H9 (cell line): ENCODE measurements around the gene ABCC3. TPM values are rescaled to one million over a fixed set of nuclear protein-coding genes. Genes with fewer than 3 reads are reported as not detected.

Experiments
- DNase-seq: peaks from one replicate; pipeline ENCODE4 v3.0.0-alpha.2; 2017
- H2AFZ ChIP-seq: one replicate; pipeline ENCODE4 v1.6.1; 2013; ENCODE audit warnings: mild to moderate bottlenecking, low read length, control low read depth, moderate library complexity
- H2AK5ac ChIP-seq: 2 replicates; pipeline ENCODE4 v1.6.1; 2013; ENCODE audit warnings: low read length, control low read depth, mixed read lengths; ENCODE audit not compliant: insufficient read length
- H2BK120ac ChIP-seq: one replicate; pipeline ENCODE4 v1.6.1; 2013; ENCODE audit warnings: low read depth, mild to moderate bottlenecking, low read length, control low read depth, inconsistent platforms; ENCODE audit not compliant: poor library complexity, severe bottlenecking
- H2BK12ac ChIP-seq: 2 replicates; pipeline ENCODE4 v1.6.1; 2013; ENCODE audit warnings: low read length, control low read depth, mixed read lengths, low read depth; ENCODE audit not compliant: insufficient read length
- H2BK15ac ChIP-seq: 2 replicates; pipeline ENCODE4 v1.6.1; 2013; ENCODE audit warnings: low read depth, low read length, control low read depth
- H2BK20ac ChIP-seq: one replicate; pipeline ENCODE4 v1.6.1; 2013; ENCODE audit warnings: low read depth, mild to moderate bottlenecking, low read length, control low read depth, inconsistent platforms; ENCODE audit not compliant: poor library complexity, severe bottlenecking
- H2BK5ac ChIP-seq: 2 replicates; pipeline ENCODE4 v1.6.1; 2013; ENCODE audit warnings: low read length, control low read depth, mixed read lengths; ENCODE audit not compliant: insufficient read length
- H3K14ac ChIP-seq: 2 replicates; pipeline ENCODE4 v1.6.1; 2013; ENCODE audit warnings: low read length, control low read depth; ENCODE audit not compliant: insufficient read depth
- H3K18ac ChIP-seq: 2 replicates; pipeline ENCODE4 v1.6.1; 2013; ENCODE audit warnings: low read depth, mild to moderate bottlenecking, mixed read lengths, low read length, control low read depth; ENCODE audit not compliant: insufficient read length
- H3K23ac ChIP-seq: 2 replicates; pipeline ENCODE4 v1.6.1; 2013; ENCODE audit warnings: low read length, control low read depth, mixed read lengths, low read depth; ENCODE audit not compliant: insufficient read length
- H3K23me2 ChIP-seq: 2 replicates; pipeline ENCODE4 v1.6.1; 2013; ENCODE audit warnings: low read depth, mild to moderate bottlenecking, mixed read lengths, low read length, control low read depth; ENCODE audit not compliant: insufficient read length, poor library complexity, severe bottlenecking
- H3K27ac ChIP-seq: 2 replicates; pipeline ENCODE4 v1.5.1; 2013; ENCODE audit warnings: low read length, control low read depth, mixed read lengths, low read depth; ENCODE audit not compliant: insufficient read length
- H3K27me3 ChIP-seq: 2 replicates; pipeline ENCODE4 v1.6.1; 2013; ENCODE audit warnings: low read length, control low read depth, inconsistent platforms; ENCODE audit not compliant: insufficient read depth
- H3K4ac ChIP-seq: 2 replicates; pipeline ENCODE4 v1.6.1; 2013; ENCODE audit warnings: low read depth, mild to moderate bottlenecking, control low read depth, inconsistent platforms, low read length, moderate library complexity
- H3K4me1 ChIP-seq: 2 replicates; pipeline ENCODE4 v1.6.1; 2013; ENCODE audit warnings: low read length, control low read depth, inconsistent platforms; ENCODE audit not compliant: insufficient read depth
- H3K4me2 ChIP-seq: 2 replicates; pipeline ENCODE4 v1.6.1; 2013; ENCODE audit warnings: low read length, control low read depth, mixed read lengths; ENCODE audit not compliant: insufficient read length, insufficient read depth
- H3K56ac ChIP-seq: 2 replicates; pipeline ENCODE4 v1.6.1; 2013; ENCODE audit warnings: low read depth, mild to moderate bottlenecking, mixed read lengths, low read length, control low read depth; ENCODE audit not compliant: insufficient read length
- H3K79me1 ChIP-seq: 2 replicates; pipeline ENCODE4 v1.6.1; 2013; ENCODE audit warnings: low read depth, mild to moderate bottlenecking, moderate library complexity, low read length, control low read depth, inconsistent platforms; ENCODE audit not compliant: insufficient read depth, poor library complexity, severe bottlenecking
- H3K79me2 ChIP-seq: 2 replicates; pipeline ENCODE4 v1.6.1; 2013; ENCODE audit warnings: low read length, control low read depth, inconsistent platforms; ENCODE audit not compliant: insufficient read depth
- H3K9ac ChIP-seq: 2 replicates; pipeline ENCODE4 v1.6.1; 2013; ENCODE audit warnings: low read length, control low read depth, mixed read lengths; ENCODE audit not compliant: insufficient read length; ENCODE audit errors: extremely low read depth
- H3K9me3 ChIP-seq: one replicate; pipeline ENCODE4 v1.6.1; 2013; ENCODE audit warnings: low read depth, low read length, inconsistent platforms; ENCODE audit not compliant: control insufficient read depth
- H3T11ph ChIP-seq: one replicate; pipeline ENCODE4 v1.6.1; 2013; ENCODE audit warnings: mild to moderate bottlenecking, low read length, control low read depth, inconsistent platforms
- H4K20me1 ChIP-seq: one replicate; pipeline ENCODE4 v1.6.1; 2013; ENCODE audit not compliant: control insufficient read depth, insufficient read length, insufficient read depth
- H4K5ac ChIP-seq: 2 replicates; pipeline ENCODE4 v1.6.1; 2013; ENCODE audit warnings: low read depth, mild to moderate bottlenecking, mixed read lengths, low read length, control low read depth; ENCODE audit not compliant: insufficient read length
- H4K8ac ChIP-seq: replicated peaks from 2 replicates; pipeline ENCODE4 v1.6.1; 2013; ENCODE audit warnings: low read length, control low read depth, mixed read lengths, low read depth; ENCODE audit not compliant: insufficient read length
- H4K91ac ChIP-seq: 2 replicates; pipeline ENCODE4 v1.6.1; 2013; ENCODE audit warnings: low read depth, mild to moderate bottlenecking, moderate library complexity, mixed read lengths, low read length, control low read depth; ENCODE audit not compliant: insufficient read length
- H3K27ac Mint-ChIP-seq, 3 experiments: 2 replicates in 2 of 3; 3 replicates in 1 of 3; pipeline ENCODE4 v1.8.0; 2020 to 2021; ENCODE audit warnings: mixed read lengths in 3 of 3, mild to moderate bottlenecking in 1 of 3, moderate library complexity in 1 of 3
- H3K27me3 Mint-ChIP-seq: 2 replicates; pipeline ENCODE4 v1.8.0; 2021; ENCODE audit warnings: low read depth, mild to moderate bottlenecking, moderate library complexity, mixed read lengths
- H3K36me3 Mint-ChIP-seq, 3 experiments: 2 replicates in 2 of 3; 3 replicates in 1 of 3; pipeline ENCODE4 v1.8.0; 2020 to 2021; ENCODE audit warnings: low read depth in 3 of 3, mixed read lengths in 3 of 3; ENCODE audit not compliant: insufficient read depth in 1 of 3
- H3K4me1 Mint-ChIP-seq, 2 experiments: 2 replicates each; pipeline ENCODE4 v1.8.0; 2020; ENCODE audit warnings: mixed read lengths in 2 of 2
- H3K4me3 Mint-ChIP-seq, 2 experiments: 2 replicates in 1 of 2; 3 replicates in 1 of 2; pipeline ENCODE4 v1.8.0; 2020 to 2021; ENCODE audit warnings: mild to moderate bottlenecking in 2 of 2, mixed read lengths in 2 of 2, moderate library complexity in 1 of 2
- H3K9me3 Mint-ChIP-seq, 2 experiments: 2 replicates in 1 of 2; 3 replicates in 1 of 2; pipeline ENCODE4 v1.8.0; 2020; ENCODE audit warnings: mild to moderate bottlenecking in 2 of 2, mixed read lengths in 2 of 2, moderate library complexity in 1 of 2
- CTCF ChIP-seq: fragments of 200-600 bp; sonication (generic); conservative IDR thresholded peaks from 3 replicates; pipeline ENCODE4 v1.8.0; 2021; ENCODE audit warnings: antibody characterized with exemption, mild to moderate bottlenecking
- WGBS: extraction: QIAGEN DNeasy Blood & Tissue Kit; methylation state at CpG from one replicate; pipeline ENCODE4 v1.1.7; 2013; ENCODE audit warnings: missing lambda C conversion rate, low lambda C conversion rate, mixed read lengths; ENCODE audit not compliant: insufficient read length; ENCODE audit errors: extremely low coverage; 5-methylcytosine and 5-hydroxymethylcytosine counted together
- total RNA-seq: library from RNA; stranded (reverse); gene quantifications from 2 replicates; pipeline ENCODE4 v1.2.1, GENCODE V29; 2021

Gene ABCC3
- total RNA-seq, 1 experiment from 2014 or later, result 0.31 TPM

GRCh38 chr17:50667259-50668024 is 32.8 kb downstream of the ABCC3 start:
- Histone ChIP-seq H4K5ac (no peak overlapping the region), H3K27ac (no peak overlapping the region), H2BK120ac (no peak overlapping the region), H3K23ac (no peak overlapping the region), H3K9me3 (no peaks in the 10 kb centered on the region), H3K23me2 (no peaks in the 10 kb centered on the region), H2BK5ac (no peak overlapping the region), H3K4me2 (no peak overlapping the region), H3K4me1 (no peaks in the 10 kb centered on the region; the same call in 1 of the 2 replicates), H2BK20ac (no peak overlapping the region), H2AFZ (no peak overlapping the region), H3T11ph (no peak overlapping the region), H4K20me1 (no peaks in the 10 kb centered on the region), H2BK12ac (no peak overlapping the region), H3K9ac (no peak overlapping the region), H3K14ac (no peak overlapping the region), H3K18ac (no peak overlapping the region), H2AK5ac (no peak overlapping the region), H3K56ac (no peak overlapping the region), H3K4ac (no peak overlapping the region), H3K79me1 (no peaks in the 10 kb centered on the region), H4K91ac (no peak overlapping the region), H4K8ac (no peak overlapping the region), H2BK15ac (no peak overlapping the region), H3K27me3 (no peaks in the 10 kb centered on the region), H3K79me2 (no peaks in the 10 kb centered on the region)
- no peak for DNase-seq
- Mint-ChIP-seq H3K9me3 (no peaks in the 10 kb centered on the region), H3K4me3 (peak overlapping the region in 1 of 2 experiments; percentile 53; a peak in 3 of 5 replicates), H3K27ac (peak overlapping the region in 1 of 3 experiments; percentile 19; a peak in 2 of 7 replicates), H3K36me3 (no peaks in the 10 kb centered on the region; a peak in 1 of 7 replicates), H3K27me3 (peaks cover 7% of the 10 kb centered on the region), H3K4me1 (peaks cover 21 to 28% of the 10 kb centered on the region in 2 experiments)
- no CpG with 5 or more reads among the region's 14 CpGs for WGBS
- no peak for TF ChIP-seq CTCF
